CD14-positive monocyte (primary cell): ENCODE results near the gene KBTBD8. TPM values are rescaled to one million over a fixed set of nuclear protein-coding genes. Genes with fewer than 3 reads are reported as not detected.

Source experiments
- DNase-seq, 3 donors: peaks; one replicate each; pipeline ENCODE4 v3.0.0-alpha.2; 2011 to 2022
- H2AFZ ChIP-seq: 2 replicates; pipeline ENCODE4 v1.6.0; 2012; ENCODE audit warnings: mild to moderate bottlenecking, low read depth, low read length, inconsistent platforms; ENCODE audit not compliant: insufficient read depth, poor library complexity, severe bottlenecking
- H3K27ac ChIP-seq, 2 donors: 1 replicate in 1 of 2; 2 replicates in 1 of 2; pipeline ENCODE4 v1.5.1; 2012 to 2013; ENCODE audit warnings: low read length in 2 of 2, control low read depth in 1 of 2, inconsistent platforms in 1 of 2, low read depth in 1 of 2, mild to moderate bottlenecking in 1 of 2
- H3K27me3 ChIP-seq, 2 donors: one replicate each; pipeline versions ENCODE4 v1.6.0 to v1.6.1; 2011 to 2013; ENCODE audit warnings: low read length in 2 of 2; ENCODE audit not compliant: control insufficient read depth in 2 of 2, insufficient read depth in 2 of 2
- H3K36me3 ChIP-seq, 2 donors: replicated peaks in 1 of 2; 1 replicate in 1 of 2; 2 replicates in 1 of 2; pipeline versions ENCODE4 v1.5.1 to v1.6.1; 2012 to 2013; ENCODE audit warnings: low read length in 2 of 2, control low read depth in 1 of 2, inconsistent platforms in 1 of 2, mild to moderate bottlenecking in 1 of 2; ENCODE audit not compliant: insufficient read depth in 2 of 2, control insufficient read depth in 1 of 2
- H3K4me1 ChIP-seq, 2 donors: 1 replicate in 1 of 2; 2 replicates in 1 of 2; pipeline versions ENCODE4 v1.5.1 to v1.6.1; 2012 to 2013; ENCODE audit warnings: low read length in 2 of 2, control low read depth in 1 of 2, inconsistent platforms in 1 of 2, mild to moderate bottlenecking in 1 of 2, moderate library complexity in 1 of 2; ENCODE audit not compliant: insufficient read depth in 2 of 2, control insufficient read depth in 1 of 2
- H3K4me2 ChIP-seq: replicated peaks from 2 replicates; pipeline ENCODE3; 2012; ENCODE audit warnings: low read length, moderate library complexity, mild to moderate bottlenecking; ENCODE audit not compliant: poor library complexity, severe bottlenecking; ENCODE audit errors: extremely low read depth
- H3K4me3 ChIP-seq, 3 experiments: fragments of 200-600 bp in 1 of 3; sonication (generic) in 1 of 3; replicated peaks in 1 of 3; 1 replicate in 2 of 3; 2 replicates in 1 of 3; pipeline ENCODE4 v1.5.1; 2011 to 2013; ENCODE audit warnings: low read length in 3 of 3, mild to moderate bottlenecking in 3 of 3, control low read depth in 2 of 3, low read depth in 2 of 3, inconsistent platforms in 1 of 3, moderate library complexity in 1 of 3
- H3K79me2 ChIP-seq: 2 replicates; pipeline ENCODE4 v1.6.0; 2012; ENCODE audit warnings: mild to moderate bottlenecking, control low read depth, inconsistent platforms, low read length, moderate library complexity; ENCODE audit not compliant: insufficient read depth
- H3K9ac ChIP-seq: 2 replicates; pipeline ENCODE4 v1.6.0; 2017; ENCODE audit warnings: low read length, mild to moderate bottlenecking; ENCODE audit not compliant: insufficient read depth, poor library complexity, severe bottlenecking
- H3K9me3 ChIP-seq, 2 donors: replicated peaks in 1 of 2; 1 replicate in 1 of 2; 2 replicates in 1 of 2; pipeline versions ENCODE4 v1.5.1 to v1.6.1; 2012 to 2013; ENCODE audit warnings: low read length in 2 of 2, control low read depth in 1 of 2; ENCODE audit not compliant: control insufficient read depth in 1 of 2, insufficient read depth in 1 of 2
- H4K20me1 ChIP-seq: 2 replicates; pipeline ENCODE4 v1.6.0; 2012; ENCODE audit warnings: mild to moderate bottlenecking, low read length, control low read depth, moderate library complexity; ENCODE audit not compliant: insufficient read depth
- H3K27ac Mint-ChIP-seq, 7 donors: one replicate each; pipeline ENCODE4 v1.8.0; 2020; ENCODE audit warnings: mild to moderate bottlenecking in 7 of 7, mixed read lengths in 7 of 7, moderate library complexity in 6 of 7, inconsistent platforms in 2 of 7
- H3K27me3 Mint-ChIP-seq, 3 donors: one replicate each; pipeline ENCODE4 v1.8.0; 2021 to 2022; ENCODE audit warnings: low read depth in 3 of 3, mild to moderate bottlenecking in 3 of 3, mixed read lengths in 3 of 3, moderate library complexity in 3 of 3, inconsistent platforms in 1 of 3
- H3K36me3 Mint-ChIP-seq, 2 donors: one replicate each; pipeline ENCODE4 v1.8.0; 2020; ENCODE audit warnings: mixed read lengths in 2 of 2, inconsistent platforms in 1 of 2, mild to moderate bottlenecking in 1 of 2
- H3K4me1 Mint-ChIP-seq: one replicate; pipeline ENCODE4 v1.8.0; 2020; ENCODE audit warnings: mild to moderate bottlenecking, mixed read lengths
- H3K4me3 Mint-ChIP-seq, 2 donors: one replicate each; pipeline ENCODE4 v1.8.0; 2020; ENCODE audit warnings: mild to moderate bottlenecking in 2 of 2, mixed read lengths in 2 of 2, moderate library complexity in 1 of 2
- H3K9me3 Mint-ChIP-seq, 7 donors: one replicate each; pipeline ENCODE4 v1.8.0; 2020 to 2022; ENCODE audit warnings: mixed read lengths in 7 of 7, mild to moderate bottlenecking in 6 of 7, moderate library complexity in 6 of 7, inconsistent platforms in 2 of 7
- WGBS: methylation state at CpG from one replicate; pipeline ENCODE4 v1.1.5; 2013; ENCODE audit warnings: missing lambda C conversion rate; ENCODE audit not compliant: insufficient coverage; 5-methylcytosine and 5-hydroxymethylcytosine counted together
- intact Hi-C, 2 donors: fragments of 100-400 bp; cut with micrococcal nuclease; formaldehyde crosslinking; loops; one replicate each; pipeline versions ENCODE4 v1.15.0 to v1.15.1; 2023
- polyA plus RNA-seq, 3 donors: library from polyadenylated mRNA; depleted of rRNA in 1 of 3; unstranded in 2 of 3; stranded (reverse) in 1 of 3; fragments of 300-500 nt in 2 of 3; fragments of >200 nt in 1 of 3; fragmentation: Illumina TruSeq in 2 of 3; gene quantifications; 1 replicate in 2 of 3; 2 replicates in 1 of 3; pipeline ENCODE4 v1.2.3, GENCODE V29; 2012 to 2021
- TF ChIP-seq, protein P1 (sequence below): fragments of 200-600 bp; IDR thresholded peaks from one replicate; pipeline ENCODE4 v1.8.0; 2022; ENCODE audit warnings: antibody characterized with exemption, mild to moderate bottlenecking

KBTBD8 gene
- polyA plus RNA-seq, 3 donors: 3.0 to 11.7 (median 3.2) TPM

- no peaks in the 10 kb centered on the region for H3K4me1 ChIP-seq
Measured at GRCh38 chr3:67017211-67017610, 19.1 kb downstream of the KBTBD8 start.

DNA sequence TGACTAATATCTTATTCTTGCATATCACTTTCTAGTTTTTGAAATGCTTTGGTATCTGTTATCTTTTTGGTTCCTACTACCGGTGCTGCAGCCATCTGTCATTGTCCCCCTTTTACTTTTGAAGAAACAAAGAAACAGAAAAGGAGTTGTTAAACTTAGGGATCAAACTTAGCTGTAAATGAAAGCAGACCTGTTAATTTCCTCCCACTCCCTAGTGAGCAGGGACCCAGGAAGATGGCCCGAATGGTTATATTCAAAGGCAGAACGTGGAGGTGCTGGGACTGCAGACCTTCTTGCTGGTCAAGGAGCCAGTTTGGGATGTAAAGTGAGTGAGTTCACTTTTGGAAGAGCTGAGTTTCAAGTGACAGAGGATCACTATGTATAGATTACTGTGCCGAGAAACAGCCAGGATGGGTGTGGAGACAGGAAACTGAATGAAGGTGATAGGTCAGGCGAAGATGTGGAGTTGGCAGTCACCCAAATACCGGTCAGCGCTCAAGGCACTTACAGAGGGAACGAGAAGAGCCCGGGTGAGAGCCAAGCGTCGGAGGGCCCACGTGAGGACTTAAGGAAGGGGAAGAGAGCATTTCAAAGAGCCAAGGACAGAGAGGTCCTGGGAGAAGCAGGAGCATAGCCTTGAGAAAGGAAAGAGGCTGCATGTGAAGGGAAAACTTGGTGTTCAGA, 20.1 kb downstream of the KBTBD8 start:
- H3K9me3 Mint-ChIP-seq: no peaks in the 10 kb centered on the region
- no peak overlapping the region for H3K4me3 Mint-ChIP-seq
- H3K4me3 ChIP-seq: no peak overlapping the region
- 35% methylated on average over 10 of the region's 12 CpGs for WGBS
- H3K4me1 ChIP-seq: no peaks in the 10 kb centered on the region
- H2AFZ ChIP-seq: no peak overlapping the region
- no peak for DNase-seq
- peaks cover 6 to 11% (median 11%) of the 10 kb centered on the region in 3 donors for H3K27me3 Mint-ChIP-seq
- peaks cover 10% of the 10 kb centered on the region for H3K4me1 Mint-ChIP-seq
- no peaks in the 10 kb centered on the region for H3K36me3 ChIP-seq
- no peaks in the 10 kb centered on the region for H3K36me3 Mint-ChIP-seq
- no peaks in the 10 kb centered on the region for H4K20me1 ChIP-seq
- no peaks in the 10 kb centered on the region for H3K79me2 ChIP-seq
- H3K9me3 ChIP-seq: no peaks in the 10 kb centered on the region
- H3K9ac ChIP-seq: no peak overlapping the region
- intact Hi-C loops: no loop called here
- TF ChIP-seq, protein P1, sequence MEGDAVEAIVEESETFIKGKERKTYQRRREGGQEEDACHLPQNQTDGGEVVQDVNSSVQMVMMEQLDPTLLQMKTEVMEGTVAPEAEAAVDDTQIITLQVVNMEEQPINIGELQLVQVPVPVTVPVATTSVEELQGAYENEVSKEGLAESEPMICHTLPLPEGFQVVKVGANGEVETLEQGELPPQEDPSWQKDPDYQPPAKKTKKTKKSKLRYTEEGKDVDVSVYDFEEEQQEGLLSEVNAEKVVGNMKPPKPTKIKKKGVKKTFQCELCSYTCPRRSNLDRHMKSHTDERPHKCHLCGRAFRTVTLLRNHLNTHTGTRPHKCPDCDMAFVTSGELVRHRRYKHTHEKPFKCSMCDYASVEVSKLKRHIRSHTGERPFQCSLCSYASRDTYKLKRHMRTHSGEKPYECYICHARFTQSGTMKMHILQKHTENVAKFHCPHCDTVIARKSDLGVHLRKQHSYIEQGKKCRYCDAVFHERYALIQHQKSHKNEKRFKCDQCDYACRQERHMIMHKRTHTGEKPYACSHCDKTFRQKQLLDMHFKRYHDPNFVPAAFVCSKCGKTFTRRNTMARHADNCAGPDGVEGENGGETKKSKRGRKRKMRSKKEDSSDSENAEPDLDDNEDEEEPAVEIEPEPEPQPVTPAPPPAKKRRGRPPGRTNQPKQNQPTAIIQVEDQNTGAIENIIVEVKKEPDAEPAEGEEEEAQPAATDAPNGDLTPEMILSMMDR: no peak
- peak overlapping the region in 2 of 7 donors; percentile 10 to 70 for H3K27ac Mint-ChIP-seq
- no peaks in the 10 kb centered on the region for H3K27me3 ChIP-seq
- H3K4me2 ChIP-seq: no peak overlapping the region
- H3K27ac ChIP-seq: no peak overlapping the region

More at GRCh38 chr3:67017211-67017610, 19.1 kb downstream of the KBTBD8 start:
- Histone ChIP-seq H2AFZ (no peak overlapping the region), H3K36me3 (no peaks in the 10 kb centered on the region), H3K4me3 (no peak overlapping the region), H3K9me3 (no peaks in the 10 kb centered on the region), H3K9ac (no peak overlapping the region), H3K4me2 (no peak overlapping the region), H3K27me3 (no peaks in the 10 kb centered on the region), H4K20me1 (no peaks in the 10 kb centered on the region), H3K79me2 (no peaks in the 10 kb centered on the region), H3K27ac (no peak overlapping the region)
- Mint-ChIP-seq H3K4me1 (peaks cover 10% of the 10 kb centered on the region), H3K9me3 (no peaks in the 10 kb centered on the region), H3K4me3 (no peak overlapping the region), H3K36me3 (peaks cover 0 to 2% of the 10 kb centered on the region in 2 donors), H3K27me3 (peaks cover 6 to 11% (median 9%) of the 10 kb centered on the region in 3 donors), H3K27ac (no peak overlapping the region)
- intact Hi-C loops: no loop called here
- TF ChIP-seq, protein P1: no peak
- DNase-seq: no peak
- WGBS: 100% methylated on average over 1 of the region's 1 CpG
